Amniotic epithelial cell (primary cell): ENCODE data around the gene LRRC45.
A peak's percentile ranks its signal among the peaks of the same experiment; 100 is the strongest.

Experiments used
- DNase-seq: peaks from one replicate; pipeline ENCODE4 v3.0.0-alpha.2; 2010; ENCODE audit warnings: low read depth

Gene LRRC45

DNA sequence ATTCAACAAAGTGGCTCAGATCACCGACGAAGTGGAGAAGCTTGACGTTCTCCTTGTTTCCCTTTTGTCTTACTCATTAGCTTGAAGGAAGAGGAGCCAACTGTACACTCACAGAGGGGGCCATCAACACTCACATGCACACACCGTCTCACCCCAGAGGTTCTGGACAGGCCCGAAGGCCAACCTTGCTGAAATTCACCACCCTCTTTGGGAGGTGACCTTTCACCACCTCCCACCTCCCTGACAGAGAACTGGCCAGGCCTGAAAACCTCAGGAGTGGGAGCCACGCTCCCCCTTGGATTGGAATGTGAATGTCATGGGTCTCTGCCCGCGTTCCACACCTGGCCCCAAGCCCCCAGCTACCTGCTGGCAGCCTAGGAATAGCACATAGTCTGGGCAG lies 12.4 kb downstream of the LRRC45 start:
- DNase-seq: no peak

DNA sequence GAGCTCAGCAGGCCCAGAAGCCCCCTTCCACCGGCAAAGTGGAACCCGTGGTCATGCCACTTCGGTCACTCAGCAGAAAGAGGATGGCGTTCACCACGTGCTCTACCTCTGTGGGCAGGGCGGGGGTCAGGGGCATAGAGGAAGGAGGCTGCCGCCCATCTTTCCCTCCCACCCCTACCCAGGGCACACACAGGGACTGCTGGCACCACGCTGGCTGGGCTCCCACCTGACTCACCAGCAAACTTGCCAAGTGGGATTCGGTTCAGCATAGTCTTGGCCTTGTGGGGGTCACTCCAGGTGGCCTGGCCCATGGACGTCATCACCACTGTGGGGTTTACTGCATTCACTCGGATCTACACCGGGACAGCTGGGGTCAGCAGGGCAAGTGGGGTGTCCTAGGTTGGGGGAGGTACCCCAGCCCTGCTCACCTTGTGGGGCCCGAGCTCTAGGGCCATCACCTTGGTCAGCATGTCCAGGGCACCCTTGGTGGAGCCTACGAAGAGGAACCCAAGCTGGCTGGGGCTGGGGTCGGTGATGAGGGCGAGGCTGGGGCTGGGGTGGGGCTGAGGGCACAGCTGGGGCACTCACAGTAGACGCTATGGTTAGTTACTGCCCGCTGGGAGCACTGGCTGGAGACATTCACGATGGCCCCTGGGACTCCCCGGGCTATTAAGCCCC lies 13.0 kb downstream of the LRRC45 start:
- DNase-seq: no peak

DNA sequence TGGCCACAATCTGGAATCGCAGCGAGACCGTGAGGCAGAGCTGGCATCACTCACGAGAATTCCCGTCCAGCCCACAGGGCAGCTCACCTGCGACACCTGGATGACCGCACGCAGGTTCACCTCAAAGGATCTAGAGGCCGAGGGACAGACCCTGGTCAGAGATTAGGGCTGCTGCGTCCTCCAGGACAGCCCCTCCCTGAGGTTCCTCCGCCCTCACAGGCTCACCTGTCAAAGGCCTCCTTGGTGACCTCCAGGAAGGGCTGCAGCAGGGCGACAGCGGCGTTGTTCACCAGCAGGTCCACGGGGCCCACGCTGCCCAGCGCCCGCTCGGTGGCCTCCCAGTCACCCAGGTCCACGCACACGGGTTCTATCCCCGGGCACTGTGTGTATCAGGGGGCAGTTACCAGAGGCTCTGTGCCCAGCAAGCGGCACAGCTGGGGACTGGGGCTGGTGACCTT lies 13.6 kb downstream of the LRRC45 start:
- DNase-seq: no peak

- peak; percentile 92 for DNase-seq
Observed at GRCh38 chr17:82037092-82037888, 14.2 kb downstream of the LRRC45 start, which contains the start of gene DCXR. Gene DCXR, minus strand, starts transcription at chr17:82037697. Its CDS starts 15 bp downstream, at chr17:82037682.

- DNase-seq: no peak
Observed at GRCh38 chr17:82037889-82038195, 14.7 kb downstream of the LRRC45 start.

DNA sequence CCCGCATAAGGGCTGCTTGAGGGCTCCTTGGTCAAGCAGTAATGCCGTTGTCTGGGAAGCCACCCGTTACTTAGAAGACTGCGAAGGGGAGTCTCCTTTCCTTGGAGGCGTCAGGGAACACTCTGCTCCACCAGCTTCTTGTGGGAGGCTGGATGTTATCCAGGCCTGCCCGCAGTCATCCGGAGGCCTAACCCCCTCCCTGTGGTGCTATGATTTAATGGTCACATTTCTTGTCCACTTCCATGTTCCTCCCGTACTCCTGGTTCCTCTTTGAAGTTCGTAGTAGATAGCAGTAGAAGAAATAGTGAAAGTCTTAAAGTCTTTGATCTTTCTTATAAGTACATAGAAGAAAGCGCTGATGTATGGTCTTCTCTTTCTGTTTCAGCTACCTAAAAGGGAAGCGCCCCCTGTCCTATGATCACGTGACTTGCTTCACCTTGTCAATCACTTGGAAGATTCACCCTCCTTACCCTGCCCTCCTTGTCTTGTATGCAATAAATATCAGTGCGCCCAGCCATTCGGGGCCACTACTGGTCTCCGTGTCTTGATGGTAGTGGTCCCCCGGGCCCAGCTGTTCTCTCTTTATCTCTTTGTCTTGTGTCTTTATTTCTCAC lies 15.8 kb downstream of the LRRC45 start:
- DNase-seq: peak; percentile 87

- no peak for DNase-seq
Observed at GRCh38 chr17:82039695-82040299, 16.7 kb downstream of the LRRC45 start.

DNA sequence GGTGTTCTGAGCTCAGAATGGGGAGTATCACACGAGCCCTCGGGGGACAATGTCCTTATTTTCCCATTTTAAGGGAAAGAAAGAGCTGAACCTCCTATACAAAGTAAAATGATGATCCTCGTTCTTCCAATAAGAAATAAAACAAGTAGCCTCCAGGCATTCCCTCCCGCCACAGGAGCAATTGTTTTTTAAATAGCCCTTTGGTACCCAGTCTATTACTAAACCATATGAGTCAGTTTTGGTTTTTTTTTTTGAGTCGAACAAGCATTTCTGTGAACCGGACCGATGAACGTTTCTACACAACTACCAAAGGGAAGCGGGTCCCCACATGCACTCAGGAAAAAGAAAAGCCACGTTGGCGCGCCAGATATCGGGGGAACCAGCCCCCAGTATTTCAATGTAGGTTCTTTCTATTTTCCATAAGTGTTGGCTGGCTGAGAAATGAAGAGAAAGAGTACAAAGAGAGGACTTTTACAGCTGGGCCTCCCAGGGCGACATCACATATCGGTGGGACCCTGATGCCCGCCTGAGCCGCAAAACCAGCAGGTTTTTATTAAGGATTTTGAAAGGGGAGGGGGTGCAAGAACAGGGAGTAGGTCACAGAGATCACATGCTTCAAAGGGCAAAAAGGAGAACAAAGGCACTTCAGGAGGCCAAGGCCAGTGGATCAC lies 18.2 kb downstream of the LRRC45 start:
- peak; percentile 37 for DNase-seq

GRCh38 chr17:82042649-82043048 lies 19.5 kb downstream of the LRRC45 start:
- no peak for DNase-seq

DNA sequence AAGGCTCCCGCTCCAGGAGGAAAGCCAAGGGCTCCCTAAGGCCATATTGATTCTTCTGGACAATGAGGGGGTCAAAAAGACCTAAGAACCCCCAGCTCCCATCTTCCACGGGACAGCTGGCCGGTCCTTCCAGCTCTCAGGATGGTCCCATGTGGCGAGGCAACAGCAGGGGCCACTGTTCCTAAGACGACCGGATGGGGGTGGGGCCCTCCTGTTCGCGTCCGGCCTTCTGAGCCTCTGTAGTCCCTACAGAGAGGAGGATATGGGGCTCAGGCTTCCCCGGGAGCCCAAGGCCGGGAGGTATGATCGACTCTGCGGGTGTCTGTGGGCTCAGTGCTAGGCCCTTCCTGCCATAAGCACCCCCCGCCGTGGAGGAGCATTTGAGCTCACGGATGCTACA lies 20.4 kb downstream of the LRRC45 start:
- DNase-seq: no peak

DNA sequence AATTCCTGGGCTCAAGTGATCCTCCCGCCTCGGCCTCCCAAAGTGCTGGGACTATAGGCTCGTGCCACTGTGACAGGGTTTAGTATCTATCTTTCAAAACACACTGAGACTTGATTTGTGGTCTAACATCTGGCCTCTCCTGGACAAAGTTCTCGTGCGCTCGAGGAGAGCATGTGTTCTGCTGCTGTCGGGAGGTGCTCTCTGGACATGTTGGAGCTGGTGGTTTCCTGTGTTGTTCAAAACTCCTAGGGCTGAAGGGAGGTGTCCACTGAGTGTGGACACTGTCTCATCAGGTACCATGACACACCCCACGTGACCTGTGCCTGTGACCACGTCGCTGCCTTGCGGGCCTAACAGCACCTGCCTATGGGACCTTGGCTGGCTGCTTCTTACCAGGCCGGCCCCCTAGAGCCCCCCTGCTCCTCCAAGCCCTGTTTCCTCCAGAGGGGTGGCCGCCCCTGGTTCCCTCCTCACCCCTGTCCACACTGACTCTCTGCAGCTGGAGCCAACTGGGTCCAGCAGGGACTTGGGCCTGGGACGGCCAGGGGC lies 22.9 kb downstream of the LRRC45 start:
- DNase-seq: no peak

- no peak for DNase-seq
Observed at GRCh38 chr17:82046903-82047302, 23.8 kb downstream of the LRRC45 start.

DNA sequence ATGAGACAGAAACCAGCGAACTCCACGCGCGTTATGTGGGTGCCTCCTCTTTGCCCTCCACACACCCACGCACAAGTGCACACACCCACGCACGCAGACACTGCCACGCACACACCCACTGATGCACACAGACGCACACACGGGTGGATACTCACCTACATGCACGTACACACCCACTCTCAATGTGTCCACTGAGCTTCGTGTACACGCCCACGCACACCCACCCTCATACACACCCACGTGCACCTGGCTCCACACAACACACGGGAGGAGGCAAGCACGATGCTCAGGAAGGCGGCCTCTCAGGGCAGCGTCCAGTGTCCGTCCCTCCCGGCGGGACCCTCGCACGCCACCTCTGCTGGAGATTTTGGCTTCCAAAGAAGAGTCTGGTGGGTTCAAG lies 24.3 kb downstream of the LRRC45 start:
- no peak for DNase-seq

- DNase-seq: no peak
Observed at GRCh38 chr17:82047914-82048570, 24.9 kb downstream of the LRRC45 start.

DNA sequence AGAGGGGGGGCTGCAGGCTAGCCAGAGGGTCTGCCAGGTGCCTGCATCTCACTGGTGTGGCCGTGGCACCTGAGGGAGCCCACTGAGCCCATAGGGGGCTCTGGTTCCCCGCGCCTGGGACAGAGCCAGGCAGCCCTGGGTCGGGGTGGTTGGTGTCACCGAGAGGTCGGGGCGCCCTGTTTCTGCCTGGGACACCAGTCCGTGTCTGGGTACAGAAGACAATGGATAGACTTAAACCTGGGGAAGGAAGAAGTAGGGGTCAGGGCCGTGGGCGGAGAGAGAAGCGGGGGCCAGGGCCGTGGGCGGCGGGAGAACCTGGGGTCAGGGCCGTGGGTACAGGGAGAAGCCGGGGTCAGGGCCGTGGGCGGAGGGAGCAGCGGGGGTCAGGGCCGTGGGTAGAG lies 25.5 kb downstream of the LRRC45 start:
- DNase-seq: no peak

GRCh38 chr17:82049106-82049505 lies 26.0 kb downstream of the LRRC45 start:
- DNase-seq: no peak

DNA sequence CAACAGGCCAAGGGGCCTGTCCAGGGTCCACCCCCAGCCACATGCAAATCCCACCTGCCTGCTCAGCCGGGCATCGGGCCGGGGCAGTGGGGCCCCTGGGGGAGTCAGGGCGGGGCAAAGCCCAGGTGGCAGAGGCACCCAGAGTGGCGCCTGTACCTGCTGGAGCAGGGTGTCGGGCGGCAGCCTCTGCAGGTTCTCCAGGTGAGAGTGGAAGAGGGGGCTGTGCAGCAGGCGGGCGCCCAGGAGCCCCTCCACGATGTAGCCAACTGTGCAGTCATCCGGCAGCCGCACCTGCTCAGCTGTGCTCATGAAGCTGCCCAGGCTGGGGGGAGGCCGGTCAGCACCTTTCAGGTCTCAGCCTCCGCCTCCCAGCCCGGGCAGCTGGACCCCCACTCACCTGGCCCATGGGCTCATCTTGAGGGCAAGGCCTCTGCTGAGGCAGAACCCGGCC lies 26.4 kb downstream of the LRRC45 start:
- DNase-seq: no peak

DNA sequence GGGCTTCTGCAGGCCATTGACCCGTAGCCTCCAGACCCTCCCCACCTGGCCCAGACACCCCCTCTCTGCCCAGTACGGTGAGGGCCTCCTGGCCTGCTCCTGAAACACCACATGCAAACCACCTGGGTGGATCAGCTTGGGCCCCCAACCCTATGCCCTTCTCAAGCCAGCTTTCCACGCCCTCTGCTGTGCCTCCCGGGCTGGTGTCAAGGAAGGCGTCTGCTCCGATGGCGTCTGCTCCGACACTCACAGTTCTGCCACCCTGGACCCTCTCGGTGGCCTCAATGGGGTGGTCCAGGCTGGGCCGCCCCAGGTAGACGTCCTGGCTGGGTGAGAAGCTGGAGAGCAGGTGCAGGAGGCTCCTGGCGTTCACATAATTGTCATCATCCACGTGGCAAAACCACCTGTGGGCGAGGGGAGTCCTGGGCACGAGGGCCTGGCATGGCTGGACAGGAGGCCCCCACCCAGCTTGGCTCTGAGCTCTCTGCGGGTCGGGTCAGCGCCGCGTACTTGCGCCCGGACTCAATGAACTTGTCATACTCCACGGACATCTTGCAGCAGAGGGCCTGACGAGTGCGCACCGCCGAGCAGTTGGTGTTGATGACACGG lies 27.2 kb downstream of the LRRC45 start:
- no peak for DNase-seq

GRCh38 chr17:82050761-82051641 lies 27.9 kb downstream of the LRRC45 start:
- DNase-seq: no peak
